Measurements from ENCODE around the gene DZANK1. TPM values are rescaled to one million over a fixed set of nuclear protein-coding genes. Genes with fewer than 3 reads are reported as not detected.
"Not testable (repeated sequence)": the region's sequence is repeated elsewhere in the genome, so short reads cannot be mapped to it uniquely, and the experiment has no call there.

The DZANK1 gene
- total RNA-seq, 1 donor from 2014 or later: 1.3 TPM

GRCh38 chr20:18377896-18378481 is 88.8 kb downstream of the DZANK1 start:
- Histone ChIP-seq H3K4me1 (no peaks in the 10 kb centered on the region), H3K27me3 (no peaks in the 10 kb centered on the region), H3K9me3 (no peaks in the 10 kb centered on the region), H3K36me3 (no peaks in the 10 kb centered on the region), H3K27ac (no peak overlapping the region), H3K4me3 (no peak overlapping the region)
- no peak for TF ChIP-seq CTCF (IDR thresholded peaks at IDR 0.05)
- DNase-seq (ENCODE audit: low spot score in 2 of 2): no peak
- intact Hi-C loops (cut with DNase I): no loop called here

- DNase-seq (ENCODE audit: low spot score in 2 of 2); H3K4me3 ChIP-seq; H3K36me3 ChIP-seq; intact Hi-C loops (cut with DNase I); H3K27me3 ChIP-seq; H3K9me3 ChIP-seq; H3K4me1 ChIP-seq; H3K27ac ChIP-seq: not testable (repeated sequence)
These were observed 91.3 kb downstream of the DZANK1 start for GRCh38 chr20:18375551-18375950.

GRCh38 chr20:18372296-18372695 is 94.5 kb downstream of the DZANK1 start:
- H3K4me1 ChIP-seq: no peaks in the 10 kb centered on the region
- H3K36me3 ChIP-seq: no peaks in the 10 kb centered on the region
- no peaks in the 10 kb centered on the region for H3K27me3 ChIP-seq
- no peak for TF ChIP-seq CTCF (IDR thresholded peaks at IDR 0.05)
- no peak overlapping the region for H3K4me3 ChIP-seq
- H3K27ac ChIP-seq: no peak overlapping the region
- DNase-seq (ENCODE audit: low spot score in 2 of 2): no peak
- intact Hi-C loops (cut with DNase I): no loop called here
- peaks cover 0 to 3% of the 10 kb centered on the region in 2 donors for H3K9me3 ChIP-seq

GRCh38 chr20:18364768-18365167 is 102.1 kb downstream of the DZANK1 start:
- H3K36me3 ChIP-seq: no peaks in the 10 kb centered on the region
- intact Hi-C loops (cut with DNase I): no loop called here
- no peak for TF ChIP-seq CTCF (IDR thresholded peaks at IDR 0.05)
- no peaks in the 10 kb centered on the region for H3K4me1 ChIP-seq
- no peak overlapping the region for H3K4me3 ChIP-seq
- DNase-seq (ENCODE audit: low spot score in 2 of 2): no peak
- no peaks in the 10 kb centered on the region for H3K27me3 ChIP-seq
- no peak overlapping the region for H3K27ac ChIP-seq
- H3K9me3 ChIP-seq: peaks cover 0 to 3% of the 10 kb centered on the region in 2 donors

- no peak for TF ChIP-seq CTCF (IDR thresholded peaks at IDR 0.05)
- Histone ChIP-seq H3K4me1 (no peaks in the 10 kb centered on the region), H3K4me3 (no peak overlapping the region), H3K9me3 (peaks cover 0 to 3% of the 10 kb centered on the region in 2 donors), H3K36me3 (no peaks in the 10 kb centered on the region), H3K27ac (no peak overlapping the region), H3K27me3 (no peaks in the 10 kb centered on the region)
- DNase-seq (ENCODE audit: low spot score in 2 of 2): no peak
- intact Hi-C loops (cut with DNase I): no loop called here
These were observed 103.1 kb downstream of the DZANK1 start for GRCh38 chr20:18363708-18364107.

- intact Hi-C loops (cut with DNase I): no loop called here
- no peaks in the 10 kb centered on the region for H3K36me3 ChIP-seq
- peaks cover 0 to 2% of the 10 kb centered on the region in 2 donors for H3K9me3 ChIP-seq
- no peaks in the 10 kb centered on the region for H3K27me3 ChIP-seq
- no peaks in the 10 kb centered on the region for H3K4me1 ChIP-seq
- H3K4me3 ChIP-seq: no peak overlapping the region
- no peak for TF ChIP-seq CTCF (IDR thresholded peaks at IDR 0.05)
- no peak for DNase-seq (ENCODE audit: low spot score in 2 of 2)
- no peak overlapping the region for H3K27ac ChIP-seq
These were observed 103.9 kb downstream of the DZANK1 start for GRCh38 chr20:18362916-18363315.

All from ascending aorta (tissue), 2 donors.